BJ (cell line): ENCODE measurements around the gene EPGN. TPM values are rescaled to one million over a fixed set of nuclear protein-coding genes. Genes with fewer than 3 reads are reported as not detected.

Experiments
- polyA plus RNA-seq: library from polyadenylated mRNA; depleted of rRNA; stranded (reverse); fragments of >200 nt; gene quantifications from 2 replicates; pipeline ENCODE4 v1.2.3, GENCODE V29; 2011; rRNA removed

EPGN gene
- polyA plus RNA-seq, 1 experiment, result 0.13 TPM

Other genes with a start within 250 kb of the EPGN start
- gene CXCL2, start 209.3 kb upstream of the EPGN start, polyA plus RNA-seq, result 0.63 and 0.82 TPM in 2 replicates
- gene MTHFD2L, start 150.4 kb upstream of the EPGN start, polyA plus RNA-seq, result 1.7 and 4.3 TPM in 2 replicates
- gene EREG, start 56.7 kb downstream of the EPGN start, polyA plus RNA-seq, result 0.40 and 0.48 TPM in 2 replicates
- 0.07 and 0.33 TPM in 2 replicates for gene AREG, start 136.7 kb downstream of the EPGN start, polyA plus RNA-seq